Peyer's patch (tissue), 4 donors: ENCODE results near the gene LIFR. TPM values are rescaled to one million over a fixed set of nuclear protein-coding genes. Genes with fewer than 3 reads are reported as not detected.

Experiments used
- DNase-seq, 3 donors: peaks; one replicate each; pipeline ENCODE4 v3.0.0-alpha.2; 2017 to 2019
- H3K27ac ChIP-seq, 4 donors: fragments of 200-600 bp; sonication (generic); one replicate each; pipeline ENCODE4 v1.5.1; 2016 to 2019
- H3K27me3 ChIP-seq, 2 donors: fragments of 200-600 bp; sonication (generic); one replicate each; pipeline ENCODE4 v1.5.1; 2019
- H3K36me3 ChIP-seq, 3 donors: fragments of 200-600 bp; sonication (generic); one replicate each; pipeline ENCODE4 v1.5.1; 2016 to 2019
- H3K4me1 ChIP-seq, 4 donors: fragments of 200-600 bp; sonication (generic); one replicate each; pipeline ENCODE4 v1.5.1; 2016 to 2019
- H3K4me3 ChIP-seq, 4 donors: fragments of 200-600 bp; sonication (generic); 1 replicate in 3 of 4; 2 replicates in 1 of 4; pipeline ENCODE4 v1.5.1; 2016 to 2019; ENCODE audit warnings: mild to moderate bottlenecking in 1 of 4
- H3K9me3 ChIP-seq, 4 donors: fragments of 200-600 bp; sonication (generic); one replicate each; pipeline ENCODE4 v1.5.1; 2016 to 2019; ENCODE audit warnings: mild to moderate bottlenecking in 1 of 4
- CTCF ChIP-seq, 6 experiments: fragments of 450-650 bp in 4 of 6; fragments of 200-600 bp in 2 of 6; sonication (generic) in 1 of 6; IDR thresholded peaks; one replicate each; pipeline ENCODE4 v1.5.1; 2017 to 2019; ENCODE audit warnings: antibody characterized with exemption in 6 of 6, mild to moderate bottlenecking in 3 of 6, moderate library complexity in 1 of 6
- POLR2A ChIP-seq, 2 donors: fragments of 450-650 bp; IDR thresholded peaks; one replicate each; pipeline ENCODE4 v1.5.1; 2017; ENCODE audit warnings: antibody characterized with exemption in 2 of 2, mild to moderate bottlenecking in 2 of 2, moderate library complexity in 2 of 2
- small RNA-seq, 2 donors: library from RNA; depleted of rRNA; stranded (forward); fragments of <200 nt; gene quantifications; one replicate each; pipeline ENCODE3, GENCODE V24; 2016
- total RNA-seq, 4 donors: library from RNA; depleted of rRNA; stranded (reverse); fragments of >200 nt; gene quantifications; one replicate each; pipeline ENCODE4 v1.1.0, GENCODE V29; 2016

Gene LIFR
- total RNA-seq, 4 donors from 2014 or later: 10.7 to 98.2 (median 19.9) TPM

- TF ChIP-seq CTCF (IDR thresholded peaks at IDR 0.05) (no peak), POLR2A (IDR thresholded peaks at IDR 0.05) (no peak)
- Histone ChIP-seq H3K4me3 (no peak overlapping the region), H3K9me3 (no peaks in the 10 kb centered on the region), H3K27me3 (no peaks in the 10 kb centered on the region), H3K4me1 (no peaks in the 10 kb centered on the region), H3K36me3 (no peaks in the 10 kb centered on the region), H3K27ac (no peak overlapping the region)
- DNase-seq: no peak
Observed at GRCh38 chr5:38426490-38426889, 130.0 kb downstream of the LIFR start.

Small RNA genes within 50 kb of the gene (small RNA-seq; reads per million reads assigned to genes)
- gene AC091839.1 (0 reads per million in 2 donors), gene MIR3650 (0 reads per million in 2 donors)
